Testis (tissue), 2 donors: ENCODE data around the gene CYP4F8.

Experiments used
- POLR2A ChIP-seq: fragments of 450-650 bp; IDR thresholded peaks from one replicate; pipeline ENCODE4 v1.6.1; 2017; ENCODE audit warnings: antibody characterized with exemption, mild to moderate bottlenecking, moderate library complexity
- TF ChIP-seq, protein P1 (sequence below), 3 experiments: fragments of 450-650 bp in 2 of 3; fragments of 200-600 bp in 1 of 3; sonication (generic) in 1 of 3; IDR thresholded peaks; one replicate each; pipeline ENCODE4 v1.5.1; 2016 to 2019; ENCODE audit warnings: antibody characterized with exemption in 3 of 3, mild to moderate bottlenecking in 2 of 3, moderate library complexity in 1 of 3

DNA sequence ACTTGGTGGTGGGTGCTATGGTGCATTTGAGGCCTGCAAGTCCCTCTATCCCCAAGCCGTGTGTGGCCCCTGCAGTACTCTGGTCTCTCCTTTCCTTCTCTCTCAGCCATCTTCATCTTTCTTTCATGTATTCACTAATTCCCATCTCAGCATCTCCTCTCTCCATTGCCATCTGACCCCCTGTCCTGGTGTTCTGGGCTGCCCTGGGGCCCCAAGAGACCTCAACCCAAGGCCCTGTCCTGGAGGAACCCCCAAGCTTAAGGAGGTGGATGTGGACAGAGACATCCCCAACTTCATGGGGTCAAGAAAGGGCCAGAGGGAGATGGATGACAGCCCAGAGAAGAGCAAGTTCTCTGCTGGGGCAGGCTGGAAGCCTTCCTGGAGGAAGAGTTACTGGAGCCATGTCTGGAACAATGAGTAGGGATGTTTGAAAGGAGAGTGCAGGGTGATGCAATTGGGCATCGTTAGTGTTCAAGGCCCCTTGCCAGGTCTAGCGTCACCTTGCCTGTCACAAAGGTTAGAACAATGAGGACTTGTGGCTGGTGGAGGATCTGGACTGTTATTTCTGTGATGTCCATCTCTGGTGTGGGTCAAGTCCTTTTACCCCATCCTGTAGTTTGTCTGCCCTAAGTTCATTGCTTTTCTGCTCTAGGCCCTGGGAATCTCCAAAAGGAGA lies 29.2 kb downstream of the CYP4F8 start:
- TF ChIP-seq, protein P1, sequence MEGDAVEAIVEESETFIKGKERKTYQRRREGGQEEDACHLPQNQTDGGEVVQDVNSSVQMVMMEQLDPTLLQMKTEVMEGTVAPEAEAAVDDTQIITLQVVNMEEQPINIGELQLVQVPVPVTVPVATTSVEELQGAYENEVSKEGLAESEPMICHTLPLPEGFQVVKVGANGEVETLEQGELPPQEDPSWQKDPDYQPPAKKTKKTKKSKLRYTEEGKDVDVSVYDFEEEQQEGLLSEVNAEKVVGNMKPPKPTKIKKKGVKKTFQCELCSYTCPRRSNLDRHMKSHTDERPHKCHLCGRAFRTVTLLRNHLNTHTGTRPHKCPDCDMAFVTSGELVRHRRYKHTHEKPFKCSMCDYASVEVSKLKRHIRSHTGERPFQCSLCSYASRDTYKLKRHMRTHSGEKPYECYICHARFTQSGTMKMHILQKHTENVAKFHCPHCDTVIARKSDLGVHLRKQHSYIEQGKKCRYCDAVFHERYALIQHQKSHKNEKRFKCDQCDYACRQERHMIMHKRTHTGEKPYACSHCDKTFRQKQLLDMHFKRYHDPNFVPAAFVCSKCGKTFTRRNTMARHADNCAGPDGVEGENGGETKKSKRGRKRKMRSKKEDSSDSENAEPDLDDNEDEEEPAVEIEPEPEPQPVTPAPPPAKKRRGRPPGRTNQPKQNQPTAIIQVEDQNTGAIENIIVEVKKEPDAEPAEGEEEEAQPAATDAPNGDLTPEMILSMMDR (IDR thresholded peaks at IDR 0.05), result no peak
- no peak for TF ChIP-seq POLR2A
